BJ (cell line): Measurements from ENCODE around the gene PIGC. TPM values are rescaled to one million over a fixed set of nuclear protein-coding genes. Genes with fewer than 3 reads are reported as not detected.

Source experiments
- CTCF ChIA-PET: fragments of 350-600 bp; formaldehyde crosslinking; extraction: SDS; loops from one replicate; lab custom pipeline; 2021; ENCODE audit warnings: antibody characterized with exemption, inconsistent platforms; lab: Yijun Ruan, JAX
- POLR2A ChIA-PET: fragments of 300-600 bp; sonication (Branson Sonifier 250); formaldehyde crosslinking; extraction: SDS; loops from one replicate; lab custom pipeline; 2021; ENCODE audit warnings: antibody characterized with exemption; lab: Charles Lee
- DNase-seq: peaks from one replicate; pipeline ENCODE4 v3.0.0-alpha.2; 2011; ENCODE audit warnings: low read depth
- H3K27me3 ChIP-seq: 2 replicates; pipeline ENCODE4 v1.6.0; 2011; ENCODE audit warnings: low read length; ENCODE audit not compliant: control insufficient read depth, insufficient read depth
- H3K36me3 ChIP-seq: 2 replicates; pipeline ENCODE4 v1.5.1; 2011; ENCODE audit warnings: low read length; ENCODE audit not compliant: control insufficient read depth, insufficient read depth
- H3K4me3 ChIP-seq: 2 replicates; pipeline ENCODE4 v1.5.1; 2011; ENCODE audit warnings: low read depth, mild to moderate bottlenecking, control low read depth, low read length
- CTCF ChIP-seq: IDR thresholded peaks from 2 replicates; pipeline ENCODE4 v1.5.1; 2011; ENCODE audit warnings: low read depth, mild to moderate bottlenecking, control low read depth, inconsistent platforms, low read length, moderate library complexity; ENCODE audit not compliant: insufficient read depth
- polyA plus RNA-seq: library from polyadenylated mRNA; depleted of rRNA; stranded (reverse); fragments of >200 nt; gene quantifications from 2 replicates; pipeline ENCODE4 v1.2.3, GENCODE V29; 2011

Gene PIGC
- polyA plus RNA-seq, 1 experiment: 20.7 TPM

- no peak for DNase-seq
- TF ChIP-seq CTCF: peak; percentile 87
- Histone ChIP-seq H3K27me3 (no peaks in the 10 kb centered on the region), H3K36me3 (no peaks in the 10 kb centered on the region), H3K4me3 (no peak overlapping the region)
- ChIA-PET POLR2A (no interaction called here), CTCF (interaction anchor here (0.6 to 4.8 kb wide), 18 partner anchors 10 to 1396 kb away, joined by 3 to 36 read pairs (median 4); no protein-coding TSS in a partner anchor)
Measured at GRCh38 chr1:172449585-172450523, 6.0 kb upstream of the PIGC start.

- POLR2A ChIA-PET: no interaction called here
- CTCF ChIA-PET: interaction anchor here (0.6 to 4.8 kb wide), 5 partner anchors 14 to 447 kb away, joined by 3 to 36 read pairs (median 6); no protein-coding TSS in a partner anchor
- no peak for DNase-seq
- TF ChIP-seq CTCF: no peak
- Histone ChIP-seq H3K4me3 (no peak overlapping the region), H3K36me3 (no peaks in the 10 kb centered on the region), H3K27me3 (no peaks in the 10 kb centered on the region)
Measured at GRCh38 chr1:172448995-172449584, 5.2 kb upstream of the PIGC start.

- DNase-seq: no peak
- Histone ChIP-seq H3K4me3 (no peak overlapping the region), H3K36me3 (no peaks in the 10 kb centered on the region), H3K27me3 (no peaks in the 10 kb centered on the region)
- TF ChIP-seq CTCF: no peak
- POLR2A ChIA-PET: no interaction called here
- CTCF ChIA-PET: interaction anchor here (0.6 to 4.8 kb wide), 3 partner anchors 12 to 915 kb away, joined by 3 to 36 read pairs (median 3); no protein-coding TSS in a partner anchor
Measured at GRCh38 chr1:172447641-172448040, 3.8 kb upstream of the PIGC start.

- POLR2A ChIA-PET: no interaction called here
- CTCF ChIA-PET: no interaction called here
- TF ChIP-seq CTCF: no peak
- no peak for DNase-seq
- H3K27me3 ChIP-seq: no peaks in the 10 kb centered on the region
- peaks cover 1% of the 10 kb centered on the region; the same call in 1 of the 2 replicates for H3K36me3 ChIP-seq
- H3K4me3 ChIP-seq: no peak overlapping the region
Measured at GRCh38 chr1:172446547-172446946, 2.7 kb upstream of the PIGC start.
